ENCODE measurements around the gene DAGLA. TPM values are rescaled to one million over a fixed set of nuclear protein-coding genes. Genes with fewer than 3 reads are reported as not detected.

DAGLA gene
- total and polyA plus RNA-seq, 2 of the 13 experiments (the other 11 are each of a cell fraction or from before 2014, with no cell fraction given): 2.6 to 3.9 TPM

GRCh38 chr11:61752117-61752924 is 72.1 kb downstream of the DAGLA start, which contains the start of gene MYRF (continued):
- TF ChIP-seq ZNF367 (CRISPR knock-in tag; IDR thresholded peaks at IDR 0.05; ENCODE audit: borderline replicate concordance): no peak
- 0 out of 2 replicates have a peak, but pooled peaks have one; percentile 31 for TF ChIP-seq SRY (CRISPR knock-in tag; IDR thresholded peaks at IDR 0.05)
- peak; percentile 35; the same call in 1 of the 2 replicates for TF ChIP-seq MAX (IDR thresholded peaks at IDR 0.05)
- no peak for TF ChIP-seq ZNF629 (CRISPR knock-in tag; conservative IDR thresholded peaks at IDR 0.05)
- no peak for TF ChIP-seq TEF (CRISPR knock-in tag; IDR thresholded peaks at IDR 0.05)
- no peak for TF ChIP-seq ZNF577 (CRISPR knock-in tag; IDR thresholded peaks at IDR 0.05; ENCODE audit: borderline replicate concordance, low read depth)
- no peak for TF ChIP-seq PHB2 (IDR thresholded peaks at IDR 0.05; ENCODE audit: partially characterized antibody)
- no peak for TF ChIP-seq CSRNP2 (CRISPR knock-in tag; conservative IDR thresholded peaks at IDR 0.05; ENCODE audit: low read depth)
- TF ChIP-seq PCBP2 (optimal IDR thresholded peaks at IDR 0.05; ENCODE audit: low read depth, low read length, poor library complexity, severe bottlenecking): no peak
- no peak for TF ChIP-seq KDM3A (CRISPR knock-in tag; IDR thresholded peaks at IDR 0.05; ENCODE audit: low read depth)
- TF ChIP-seq TFDP2 (CRISPR knock-in tag; IDR thresholded peaks at IDR 0.05): no peak
- no peak for TF ChIP-seq SIX4 (CRISPR knock-in tag; IDR thresholded peaks at IDR 0.05)
- TF ChIP-seq ZNF333 (CRISPR knock-in tag; IDR thresholded peaks at IDR 0.05; ENCODE audit: borderline replicate concordance): no peak
- TF ChIP-seq CTCF (CRISPR knock-in tag; IDR thresholded peaks at IDR 0.05): peak; percentile 69
- peak; percentile 29; the same call in 1 of the 2 replicates for TF ChIP-seq STAG1 (CRISPR knock-in tag; IDR thresholded peaks at IDR 0.05)
- TF ChIP-seq RARA (CRISPR knock-in tag; IDR thresholded peaks at IDR 0.05): no peak
- peak; percentile 42; the same call in 1 of the 2 replicates for TF ChIP-seq PATZ1 (CRISPR knock-in tag; IDR thresholded peaks at IDR 0.05)
- no peak for TF ChIP-seq ZNF552 (CRISPR knock-in tag; IDR thresholded peaks at IDR 0.05; ENCODE audit: borderline replicate concordance)
- TF ChIP-seq SNRNP70 (IDR thresholded peaks at IDR 0.05; ENCODE audit: low read depth, low read length): no peak
- no peak for TF ChIP-seq HDAC2 (CRISPR knock-in tag; IDR thresholded peaks at IDR 0.05)
- TF ChIP-seq ATF5 (CRISPR knock-in tag; IDR thresholded peaks at IDR 0.05; ENCODE audit: low read depth): no peak
